HepG2 (cell line): ENCODE results near the gene MED13L. TPM values are rescaled to one million over a fixed set of nuclear protein-coding genes. Genes with fewer than 3 reads are reported as not detected.

Experiments used
- ATAC-seq: fragments of 200-7000 bp; cut with Tn5 transposase; 3 replicates; pipeline ENCODE4 v1.9.1; 2020; ENCODE audit warnings: mild to moderate bottlenecking, moderate library complexity
- BruUV-seq: library from RNA; stranded (reverse); fragments of 400-500 nt; replicated peaks from 2 replicates; lab custom pipeline; 2021; lab: Mats Ljungman, UMichigan
- CTCF ChIA-PET: fragments of 300-600 bp; formaldehyde crosslinking; extraction: SDS; loops from one replicate; lab custom pipeline; 2021; ENCODE audit warnings: low total read pairs, inconsistent platforms, low intra/inter-chr PET ratio; lab: Yijun Ruan, JAX
- POLR2A ChIA-PET: fragments of 350-600 bp; sonication (Branson Sonifier 250); formaldehyde crosslinking; loops from one replicate; lab custom pipeline; 2020; ENCODE audit warnings: antibody characterized with exemption, inconsistent platforms; lab: Yijun Ruan, JAX
- DNase-seq: peaks from one replicate; pipeline ENCODE4 v3.0.0-alpha.2; 2015; ENCODE audit warnings: low spot score
- FAIRE-seq: peaks from 3 replicates; lab custom pipeline; 2011; peaks lifted over from hg19 to GRCh38; lab: Jason Lieb, UNC
- H2AFZ ChIP-seq: one replicate; pipeline ENCODE4 v1.6.1; 2011; ENCODE audit warnings: low read length, inconsistent platforms
- H3K27ac ChIP-seq: fragments of 300-600 bp; 3 replicates; pipeline ENCODE4 v1.8.0; 2011; ENCODE audit warnings: mixed run types, mild to moderate bottlenecking, mixed read lengths, low read length, inconsistent platforms; ENCODE audit not compliant: insufficient read depth; ENCODE audit errors: extremely low read length
- H3K27me3 ChIP-seq, 2 experiments: fragments of 200-600 bp in 1 of 2; 2 replicates in 1 of 2; 3 replicates in 1 of 2; pipeline versions ENCODE4 v1.6.0 to v1.8.0; 2011; ENCODE audit warnings: low read length in 2 of 2, mild to moderate bottlenecking in 2 of 2, moderate library complexity in 2 of 2, inconsistent platforms in 1 of 2; ENCODE audit not compliant: insufficient read depth in 2 of 2, control insufficient read depth in 1 of 2
- H3K36me3 ChIP-seq, 2 experiments: fragments of 200-600 bp in 1 of 2; replicated peaks in 1 of 2; 2 replicates in 1 of 2; 3 replicates in 1 of 2; pipeline versions ENCODE4 v1.5.1 to v1.8.0; 2011; ENCODE audit warnings: low read length in 2 of 2, inconsistent platforms in 1 of 2; ENCODE audit not compliant: insufficient read depth in 2 of 2, control insufficient read depth in 1 of 2
- H3K4me1 ChIP-seq: 2 replicates; pipeline ENCODE4 v1.5.1; 2012; ENCODE audit warnings: low read length, inconsistent platforms; ENCODE audit not compliant: insufficient read depth
- H3K4me2 ChIP-seq: 2 replicates; pipeline ENCODE4 v1.6.0; 2011; ENCODE audit warnings: low read depth, low read length, inconsistent platforms
- H3K4me3 ChIP-seq, 3 experiments: fragments of 200-600 bp in 1 of 3; sonication (generic), shearing (Covaris generic) in 1 of 3; replicated peaks in 1 of 3; 2 replicates each; pipeline ENCODE4 v1.5.1; 2011 to 2016; ENCODE audit warnings: low read length in 3 of 3, inconsistent platforms in 2 of 3, low read depth in 2 of 3, mild to moderate bottlenecking in 2 of 3, control low read depth in 1 of 3, mixed read lengths in 1 of 3; ENCODE audit not compliant: insufficient read depth in 1 of 3
- H3K79me2 ChIP-seq: one replicate; pipeline ENCODE4 v1.6.1; 2011; ENCODE audit warnings: low read length, inconsistent platforms; ENCODE audit not compliant: insufficient read depth
- H3K9ac ChIP-seq: 2 replicates; pipeline ENCODE4 v1.6.0; 2011; ENCODE audit warnings: mild to moderate bottlenecking, low read depth, low read length, inconsistent platforms; ENCODE audit not compliant: insufficient read depth
- H3K9me3 ChIP-seq: 2 replicates; pipeline ENCODE4 v1.5.1; 2012; ENCODE audit warnings: mild to moderate bottlenecking, low read length
- H4K20me1 ChIP-seq: 2 replicates; pipeline ENCODE4 v1.6.0; 2011; ENCODE audit warnings: inconsistent platforms, mild to moderate bottlenecking, low read length, moderate library complexity; ENCODE audit not compliant: insufficient read depth
- KLF13 ChIP-seq: sonication (generic); formaldehyde crosslinking; IDR thresholded peaks from 2 replicates; pipeline ENCODE4 v1.4.0; 2020; ENCODE audit warnings: mild to moderate bottlenecking, missing genetic modification reagents
- PITX1 ChIP-seq: sonication (generic); formaldehyde crosslinking; IDR thresholded peaks from 2 replicates; pipeline ENCODE4 v1.5.1; 2020; ENCODE audit warnings: mild to moderate bottlenecking, missing genetic modification reagents
- RBM22 ChIP-seq: fragments of 200-400 bp; formaldehyde crosslinking; optimal IDR thresholded peaks from 2 replicates; pipeline ENCODE3; 2017; ENCODE audit warnings: mild to moderate bottlenecking, low read length, moderate library complexity
- STAG1 ChIP-seq: sonication (generic); formaldehyde crosslinking; IDR thresholded peaks from 2 replicates; pipeline ENCODE4 v1.4.0; 2020; ENCODE audit warnings: missing genetic modification reagents
- ZNF160 ChIP-seq: sonication (generic); formaldehyde crosslinking; IDR thresholded peaks from 2 replicates; pipeline ENCODE4 v1.8.0; 2022; ENCODE audit warnings: mild to moderate bottlenecking, inconsistent platforms, missing genetic modification reagents
- ZNF260 ChIP-seq: sonication (generic); formaldehyde crosslinking; IDR thresholded peaks from 2 replicates; pipeline ENCODE4 v1.4.0; 2020; ENCODE audit warnings: missing genetic modification reagents, low read depth, mild to moderate bottlenecking, borderline replicate concordance
- ZNF569 ChIP-seq: sonication (generic); formaldehyde crosslinking; IDR thresholded peaks from 2 replicates; pipeline ENCODE4 v1.5.0; 2020; ENCODE audit warnings: mild to moderate bottlenecking, missing genetic modification reagents, moderate library complexity, borderline replicate concordance
- WGBS: methylation state at CpG from one replicate; pipeline ENCODE4 v1.1.6; 2017; ENCODE audit warnings: low lambda C conversion rate; 5-methylcytosine and 5-hydroxymethylcytosine counted together
- in situ Hi-C: cut with HindIII; loops from 2 replicates; pipeline ENCODE4 v1.10.0; 2017; ENCODE audit warnings: low pct_unique_long_range_greater_than_20kb; ENCODE audit not compliant: extremely low pct_ligation_motif_present
- intact Hi-C: fragments of 100-400 bp; cut with micrococcal nuclease; formaldehyde crosslinking; loops from one replicate; pipeline ENCODE4 v1.10.0; 2022; ENCODE audit not compliant: unreplicated experiment
- polyA plus RNA-seq, 8 experiments: library from polyadenylated mRNA; depleted of rRNA in 3 of 8; stranded (reverse) in 7 of 8; unstranded in 1 of 8; fragments of >200 nt; fragmentation: Illumina TruSeq in 4 of 8; extraction: Trizol in 4 of 8; gene quantifications; 2 replicates each; pipeline versions ENCODE4 v1.2.1 to v1.2.3, GENCODE V29; 2011 to 2016; ENCODE audit warnings: low read depth in 4 of 8, missing spikeins in 1 of 8, mixed read lengths in 1 of 8; ENCODE audit not compliant: insufficient read depth in 1 of 8
- total RNA-seq, 5 experiments: library from RNA; depleted of rRNA; stranded (reverse); fragments of >200 nt; fragmentation: Illumina TruSeq; extraction: Trizol; gene quantifications; 2 replicates each; pipeline ENCODE4 v1.2.3, GENCODE V29; 2016; ENCODE audit warnings: low read depth in 1 of 5
- TF ChIP-seq, protein P1 (sequence below): sonication (generic); formaldehyde crosslinking; IDR thresholded peaks from 2 replicates; pipeline ENCODE4 v1.4.0; 2020; ENCODE audit warnings: missing genetic modification reagents
- TF ChIP-seq, protein P2 (sequence below): sonication (generic); formaldehyde crosslinking; IDR thresholded peaks from 2 replicates; pipeline ENCODE4 v1.5.0; 2020; ENCODE audit warnings: mild to moderate bottlenecking, missing genetic modification reagents, moderate library complexity

Gene MED13L
- total and polyA plus RNA-seq, 2 of the 13 experiments (the other 11 are each of a cell fraction or from before 2014, with no cell fraction given), result 24.8 to 38.9 TPM

DNA sequence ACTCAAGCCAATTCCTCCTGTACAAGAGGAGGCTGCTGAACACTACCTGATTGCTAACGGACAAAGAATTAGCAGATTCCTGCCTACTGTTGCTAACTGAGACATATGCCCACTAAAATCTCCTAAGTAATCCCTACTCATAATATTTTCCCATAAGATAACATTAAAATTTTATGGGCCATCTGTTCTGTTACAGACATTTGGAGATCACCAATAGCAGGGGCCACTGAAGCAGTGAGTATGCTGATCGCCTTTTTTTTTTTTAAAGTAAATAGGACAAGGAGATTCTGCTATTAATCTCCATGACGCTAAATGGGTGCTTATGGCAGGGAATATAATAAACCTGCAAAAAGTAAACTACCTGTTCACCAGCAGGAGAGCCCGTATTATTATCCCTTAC is 292.9 kb downstream of the MED13L start (continued):
- no peak for TF ChIP-seq KLF13
- TF ChIP-seq ZNF160 (CRISPR knock-in tag), result no peak
- TF ChIP-seq ZNF569, result no peak
- TF ChIP-seq, protein P1, sequence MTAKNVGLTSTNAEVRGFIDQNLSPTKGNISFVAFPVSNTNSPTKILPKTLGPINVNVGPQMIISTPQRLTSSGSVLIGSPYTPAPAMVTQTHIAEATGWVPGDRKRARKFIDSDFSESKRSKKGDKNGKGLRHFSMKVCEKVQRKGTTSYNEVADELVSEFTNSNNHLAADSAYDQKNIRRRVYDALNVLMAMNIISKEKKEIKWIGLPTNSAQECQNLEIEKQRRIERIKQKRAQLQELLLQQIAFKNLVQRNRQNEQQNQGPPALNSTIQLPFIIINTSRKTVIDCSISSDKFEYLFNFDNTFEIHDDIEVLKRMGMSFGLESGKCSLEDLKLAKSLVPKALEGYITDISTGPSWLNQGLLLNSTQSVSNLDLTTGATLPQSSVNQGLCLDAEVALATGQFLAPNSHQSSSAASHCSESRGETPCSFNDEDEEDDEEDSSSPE (CRISPR knock-in tag), result no peak

DNA sequence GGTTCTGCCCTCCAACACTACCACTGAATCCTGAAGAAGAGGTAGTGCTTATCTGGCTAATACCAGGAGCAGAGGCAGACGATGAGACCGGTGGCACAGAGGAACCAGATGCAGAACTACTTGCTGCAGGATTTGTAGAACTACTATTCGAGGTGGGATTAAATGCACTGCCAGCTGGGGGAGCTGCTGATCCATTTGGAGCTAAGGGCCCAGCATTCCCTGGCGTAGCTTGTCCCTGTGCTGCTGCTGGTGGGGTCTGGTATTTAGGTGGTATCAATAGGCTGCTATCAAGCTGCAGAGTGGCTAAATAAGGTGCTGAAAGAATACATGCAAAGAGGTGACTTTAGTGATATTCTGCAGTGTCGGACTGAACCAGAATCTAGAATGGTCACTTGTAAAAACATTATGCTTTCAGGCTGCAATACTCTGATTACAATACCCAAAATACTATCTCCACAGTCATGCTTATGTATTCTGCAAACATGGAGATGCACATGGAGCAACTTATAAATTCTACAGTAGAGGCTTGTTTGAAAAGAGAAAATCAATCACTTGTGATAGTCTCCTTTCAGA is 294.2 kb downstream of the MED13L start:
- peak; percentile 4 for DNase-seq
- Histone ChIP-seq H3K79me2 (no peaks in the 10 kb centered on the region), H3K36me3 (peaks cover 13 to 48% of the 10 kb centered on the region in 2 experiments), H3K4me3 (no peak overlapping the region), H3K4me1 (peaks cover 8% of the 10 kb centered on the region), H3K4me2 (no peak overlapping the region), H2AFZ (no peak overlapping the region), H4K20me1 (no peaks in the 10 kb centered on the region), H3K27ac (no peak overlapping the region), H3K9me3 (no peaks in the 10 kb centered on the region), H3K9ac (no peak overlapping the region), H3K27me3 (no peaks in the 10 kb centered on the region)
- 89% methylated on average over 5 of the region's 5 CpGs for WGBS
- FAIRE-seq, result no peak
- no TSS peak for BruUV-seq
- ChIA-PET POLR2A (no interaction called here), CTCF (no interaction called here)
- ATAC-seq, result peak; percentile 70
- TF ChIP-seq ZNF260 (CRISPR knock-in tag), result no peak
- TF ChIP-seq RBM22, result peak; percentile 68
- TF ChIP-seq, protein P2, sequence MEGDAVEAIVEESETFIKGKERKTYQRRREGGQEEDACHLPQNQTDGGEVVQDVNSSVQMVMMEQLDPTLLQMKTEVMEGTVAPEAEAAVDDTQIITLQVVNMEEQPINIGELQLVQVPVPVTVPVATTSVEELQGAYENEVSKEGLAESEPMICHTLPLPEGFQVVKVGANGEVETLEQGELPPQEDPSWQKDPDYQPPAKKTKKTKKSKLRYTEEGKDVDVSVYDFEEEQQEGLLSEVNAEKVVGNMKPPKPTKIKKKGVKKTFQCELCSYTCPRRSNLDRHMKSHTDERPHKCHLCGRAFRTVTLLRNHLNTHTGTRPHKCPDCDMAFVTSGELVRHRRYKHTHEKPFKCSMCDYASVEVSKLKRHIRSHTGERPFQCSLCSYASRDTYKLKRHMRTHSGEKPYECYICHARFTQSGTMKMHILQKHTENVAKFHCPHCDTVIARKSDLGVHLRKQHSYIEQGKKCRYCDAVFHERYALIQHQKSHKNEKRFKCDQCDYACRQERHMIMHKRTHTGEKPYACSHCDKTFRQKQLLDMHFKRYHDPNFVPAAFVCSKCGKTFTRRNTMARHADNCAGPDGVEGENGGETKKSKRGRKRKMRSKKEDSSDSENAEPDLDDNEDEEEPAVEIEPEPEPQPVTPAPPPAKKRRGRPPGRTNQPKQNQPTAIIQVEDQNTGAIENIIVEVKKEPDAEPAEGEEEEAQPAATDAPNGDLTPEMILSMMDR (CRISPR knock-in tag), result peak; percentile 56
- TF ChIP-seq PITX1 (CRISPR knock-in tag), result peak; percentile 37; the same call in 1 of the 2 replicates
- peak; percentile 72 for TF ChIP-seq STAG1 (CRISPR knock-in tag)
- intact Hi-C loops (no loop called here), in situ Hi-C loops (no loop called here)
